Natural killer cell (primary cell): ENCODE results near the gene UXS1. TPM values are rescaled to one million over a fixed set of nuclear protein-coding genes. Genes with fewer than 3 reads are reported as not detected.
A peak's percentile ranks its signal among the peaks of the same experiment; 100 is the strongest.

Experiments used
- ATAC-seq, 3 donors: fragments of 150-1000 bp in 2 of 3; fragments of 200-7000 bp in 1 of 3; cut with Tn5 transposase; 1 replicate in 1 of 3; 2 replicates in 2 of 3; pipeline ENCODE4 v1.10.0; 2021; ENCODE audit warnings: mild to moderate bottlenecking in 2 of 3, moderate library complexity in 2 of 3
- DNase-seq, 2 donors: peaks; one replicate each; pipeline versions ENCODE4 v3.0.0 to v3.0.0-alpha.2; 2013 to 2021; ENCODE audit warnings: mixed read lengths in 1 of 2
- H3K27ac ChIP-seq: one replicate; pipeline ENCODE4 v1.5.1; 2013; ENCODE audit warnings: mild to moderate bottlenecking, low read length
- H3K27me3 ChIP-seq: one replicate; pipeline ENCODE4 v1.6.1; 2013; ENCODE audit warnings: low read length; ENCODE audit not compliant: control insufficient read depth, insufficient read depth
- H3K36me3 ChIP-seq: one replicate; pipeline ENCODE4 v1.6.1; 2013; ENCODE audit warnings: low read length; ENCODE audit not compliant: control insufficient read depth, insufficient read depth
- H3K4me1 ChIP-seq: one replicate; pipeline ENCODE4 v1.6.1; 2013; ENCODE audit warnings: low read length; ENCODE audit not compliant: control insufficient read depth, insufficient read depth
- H3K4me3 ChIP-seq: one replicate; pipeline ENCODE4 v1.5.1; 2013; ENCODE audit warnings: low read length
- H3K9me3 ChIP-seq: one replicate; pipeline ENCODE4 v1.6.1; 2013; ENCODE audit warnings: low read length; ENCODE audit not compliant: control insufficient read depth, insufficient read depth
- H3K27ac Mint-ChIP-seq, 2 donors: one replicate each; pipeline ENCODE4 v1.8.0; 2022; ENCODE audit warnings: mild to moderate bottlenecking in 2 of 2, mixed read lengths in 2 of 2, moderate library complexity in 1 of 2
- H3K27me3 Mint-ChIP-seq, 2 donors: one replicate each; pipeline ENCODE4 v1.8.0; 2022; ENCODE audit warnings: low read depth in 2 of 2, mixed read lengths in 2 of 2
- H3K36me3 Mint-ChIP-seq: one replicate; pipeline ENCODE4 v1.8.0; 2022; ENCODE audit warnings: mixed read lengths
- H3K4me1 Mint-ChIP-seq, 2 donors: one replicate each; pipeline ENCODE4 v1.8.0; 2022; ENCODE audit warnings: mixed read lengths in 2 of 2
- H3K4me3 Mint-ChIP-seq: one replicate; pipeline ENCODE4 v1.8.0; 2022; ENCODE audit warnings: mild to moderate bottlenecking, moderate library complexity, mixed read lengths
- H3K9me3 Mint-ChIP-seq, 2 donors: one replicate each; pipeline ENCODE4 v1.8.0; 2022; ENCODE audit warnings: mixed read lengths in 2 of 2
- WGBS: methylation state at CpG from one replicate; pipeline ENCODE4 v1.1.7; 2013; ENCODE audit warnings: missing lambda C conversion rate; ENCODE audit not compliant: insufficient coverage; 5-methylcytosine and 5-hydroxymethylcytosine counted together
- intact Hi-C: fragments of 100-400 bp; cut with micrococcal nuclease; formaldehyde crosslinking; loops from one replicate; pipeline ENCODE4 v1.14.2; 2022
- total RNA-seq, 4 donors: library from RNA; stranded (reverse); fragments of 120-200 nt in 1 of 4; gene quantifications; one replicate each; pipeline versions ENCODE4 v1.2.3 to v1.2.4, GENCODE V29; 2013 to 2022
- TF ChIP-seq, protein P1 (sequence below): fragments of 200-600 bp; IDR thresholded peaks from one replicate; pipeline ENCODE4 v1.8.0; 2022; ENCODE audit warnings: antibody characterized with exemption

The UXS1 gene
- total RNA-seq, 3 donors from 2014 or later (not counting 1 experiment from before 2014, with no cell fraction given) = 36.3 to 60.4 (median 37.5) TPM

DNA sequence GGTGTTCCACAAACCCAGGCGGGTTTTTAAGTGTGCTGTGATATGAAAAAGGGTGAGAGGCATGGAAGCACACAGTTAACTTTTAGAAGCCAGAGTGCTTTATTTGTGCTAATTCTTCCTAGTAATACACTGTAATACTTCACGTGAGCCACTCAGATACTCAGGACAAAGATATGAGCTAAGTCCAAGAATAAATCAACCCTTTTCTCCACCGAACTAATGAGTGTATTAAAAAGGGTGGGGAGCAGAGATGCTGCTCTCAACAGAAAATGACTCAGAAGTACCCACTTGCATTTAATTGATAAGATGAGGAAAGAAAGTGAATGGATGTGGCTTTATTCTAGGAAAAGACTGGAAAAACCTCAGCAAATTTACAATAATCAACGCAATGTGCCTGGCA is 79.9 kb downstream of the UXS1 start:
- DNase-seq (no peak), ATAC-seq (no peak)
- TF ChIP-seq, protein P1, sequence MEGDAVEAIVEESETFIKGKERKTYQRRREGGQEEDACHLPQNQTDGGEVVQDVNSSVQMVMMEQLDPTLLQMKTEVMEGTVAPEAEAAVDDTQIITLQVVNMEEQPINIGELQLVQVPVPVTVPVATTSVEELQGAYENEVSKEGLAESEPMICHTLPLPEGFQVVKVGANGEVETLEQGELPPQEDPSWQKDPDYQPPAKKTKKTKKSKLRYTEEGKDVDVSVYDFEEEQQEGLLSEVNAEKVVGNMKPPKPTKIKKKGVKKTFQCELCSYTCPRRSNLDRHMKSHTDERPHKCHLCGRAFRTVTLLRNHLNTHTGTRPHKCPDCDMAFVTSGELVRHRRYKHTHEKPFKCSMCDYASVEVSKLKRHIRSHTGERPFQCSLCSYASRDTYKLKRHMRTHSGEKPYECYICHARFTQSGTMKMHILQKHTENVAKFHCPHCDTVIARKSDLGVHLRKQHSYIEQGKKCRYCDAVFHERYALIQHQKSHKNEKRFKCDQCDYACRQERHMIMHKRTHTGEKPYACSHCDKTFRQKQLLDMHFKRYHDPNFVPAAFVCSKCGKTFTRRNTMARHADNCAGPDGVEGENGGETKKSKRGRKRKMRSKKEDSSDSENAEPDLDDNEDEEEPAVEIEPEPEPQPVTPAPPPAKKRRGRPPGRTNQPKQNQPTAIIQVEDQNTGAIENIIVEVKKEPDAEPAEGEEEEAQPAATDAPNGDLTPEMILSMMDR = no peak
- Histone ChIP-seq H3K4me3 (no peak overlapping the region), H3K9me3 (no peaks in the 10 kb centered on the region), H3K27ac (no peak overlapping the region), H3K36me3 (peaks cover 39% of the 10 kb centered on the region), H3K27me3 (no peaks in the 10 kb centered on the region), H3K4me1 (no peaks in the 10 kb centered on the region)
- Mint-ChIP-seq H3K4me1 (peaks cover 0 to 8% of the 10 kb centered on the region in 2 donors), H3K36me3 (peaks cover 6% of the 10 kb centered on the region), H3K4me3 (no peak overlapping the region), H3K27ac (no peak overlapping the region), H3K9me3 (no peaks in the 10 kb centered on the region), H3K27me3 (no peaks in the 10 kb centered on the region)
- intact Hi-C loops = no loop called here
- WGBS = 97% methylated on average over 3 of the region's 4 CpGs

DNA sequence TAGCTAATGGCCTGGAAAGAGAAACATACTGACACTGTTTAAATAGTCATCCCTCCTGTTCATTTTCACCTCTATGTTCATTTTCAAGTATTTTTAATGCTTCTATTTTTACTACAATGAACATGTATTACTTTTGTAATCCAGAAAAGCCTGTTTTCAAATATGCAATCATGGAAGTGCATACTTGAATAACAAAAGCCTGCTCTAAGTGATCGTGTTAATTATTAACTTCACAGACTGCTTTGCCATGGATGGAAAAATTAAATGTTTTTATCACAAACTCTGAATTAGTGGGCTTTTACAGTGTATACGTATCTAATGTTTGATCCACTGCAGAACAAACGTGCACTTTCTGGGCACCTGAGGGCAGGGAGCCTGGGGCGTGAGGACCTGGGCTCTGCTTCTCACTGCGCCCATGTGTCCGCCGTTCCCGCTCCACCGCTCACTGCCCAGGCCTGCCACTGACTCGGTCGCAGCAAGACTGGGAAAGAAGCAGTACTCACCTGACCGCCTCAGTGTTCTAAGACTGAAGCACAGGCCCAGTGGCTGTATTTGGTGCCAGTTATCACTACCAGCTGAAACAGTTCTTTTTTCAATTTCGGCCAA is 80.6 kb downstream of the UXS1 start:
- Histone ChIP-seq H3K4me3 (no peak overlapping the region), H3K36me3 (peaks cover 42% of the 10 kb centered on the region), H3K27me3 (no peaks in the 10 kb centered on the region), H3K4me1 (no peaks in the 10 kb centered on the region), H3K9me3 (no peaks in the 10 kb centered on the region), H3K27ac (no peak overlapping the region)
- Mint-ChIP-seq H3K9me3 (no peaks in the 10 kb centered on the region), H3K27ac (no peak overlapping the region), H3K27me3 (no peaks in the 10 kb centered on the region), H3K36me3 (peaks cover 6% of the 10 kb centered on the region), H3K4me1 (peaks cover 0 to 8% of the 10 kb centered on the region in 2 donors), H3K4me3 (no peak overlapping the region)
- ATAC-seq = no peak
- DNase-seq = no peak
- TF ChIP-seq, protein P1 = no peak
- 97% methylated on average over 13 of the region's 13 CpGs for WGBS
- intact Hi-C loops = no loop called here

DNA sequence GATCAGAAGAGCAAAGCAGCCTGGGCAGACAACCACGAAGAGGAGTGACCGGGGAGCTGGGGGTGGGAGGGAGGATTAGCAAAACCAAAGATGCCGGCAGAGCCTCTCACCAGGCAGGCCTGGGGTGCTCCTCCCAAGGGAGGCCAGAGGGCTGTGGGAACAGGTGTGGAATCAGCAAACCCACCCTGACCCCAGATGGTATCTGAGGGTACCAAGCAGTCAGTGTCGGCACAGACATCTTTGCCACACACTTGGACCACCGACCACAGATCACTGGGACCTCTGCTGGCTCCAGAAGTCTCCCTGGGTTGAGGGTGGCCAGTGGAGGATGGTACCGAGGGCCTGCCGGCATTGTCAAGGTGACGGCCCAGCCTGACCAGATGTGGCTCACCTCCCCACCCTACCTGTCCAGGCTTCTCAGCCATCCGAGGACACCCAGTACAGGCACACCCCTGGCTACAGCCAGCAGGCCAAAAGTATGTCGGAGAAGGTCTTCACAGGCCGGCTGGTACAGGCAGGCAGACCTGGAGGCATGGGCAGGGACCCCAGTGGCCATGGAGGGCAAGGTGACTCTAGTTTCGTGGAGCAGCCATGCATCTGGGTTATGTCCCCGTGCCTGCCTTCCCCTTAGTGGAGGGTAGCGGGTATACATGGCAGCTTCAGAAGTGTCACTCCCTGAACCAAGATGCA is 82.1 kb downstream of the UXS1 start:
- Mint-ChIP-seq H3K9me3 (no peaks in the 10 kb centered on the region), H3K36me3 (peaks cover 6% of the 10 kb centered on the region), H3K27ac (no peak overlapping the region), H3K4me3 (no peak overlapping the region), H3K4me1 (peaks cover 0 to 8% of the 10 kb centered on the region in 2 donors), H3K27me3 (no peaks in the 10 kb centered on the region)
- ATAC-seq = peak in 1 of 3 donors; percentile 16
- TF ChIP-seq, protein P1 = no peak
- peaks cover 35% of the 10 kb centered on the region for H3K36me3 ChIP-seq
- WGBS = 99% methylated on average over 14 of the region's 14 CpGs
- no peaks in the 10 kb centered on the region for H3K4me1 ChIP-seq
- H3K9me3 ChIP-seq = no peaks in the 10 kb centered on the region
- H3K27me3 ChIP-seq = no peaks in the 10 kb centered on the region
- H3K27ac ChIP-seq = no peak overlapping the region
- intact Hi-C loops = no loop called here
- no peak for DNase-seq
- H3K4me3 ChIP-seq = no peak overlapping the region
